Stimulated activated CD4-positive, alpha-beta T cell treated with anti-CD3 and anti-CD28 coated beads, Interleukin-2, amount 100 ng/mL, for 24 hours (primary cell): Measurements from ENCODE around the gene PC.
A peak's percentile ranks its signal among the peaks of the same experiment; 100 is the strongest.
"Not testable (repeated sequence)": the region's sequence is repeated elsewhere in the genome, so short reads cannot be mapped to it uniquely, and the experiment has no call there.

Experiments
- DNase-seq, 2 donors: peaks; one replicate each; pipeline ENCODE4 v3.0.0-alpha.2; 2020

PC gene

GRCh38 chr11:66958232-66958955, at the start of gene PC:
TSS of gene PC (minus strand) at chr11:66958383. CDS start at chr11:66872159, 86,224 bp downstream.
- DNase-seq, result peak; percentile 97 to 98

GRCh38 chr11:67007126-67007525, 48.9 kb upstream of the PC start:
- DNase-seq, result no peak

- peak in 1 of 2 donors; percentile 37 for DNase-seq
Observed at GRCh38 chr11:67006029-67006884, 48.1 kb upstream of the PC start.

GRCh38 chr11:67005200-67005599, 47.0 kb upstream of the PC start:
- not testable (repeated sequence) for DNase-seq

GRCh38 chr11:67002921-67003411, 44.8 kb upstream of the PC start:
- no peak for DNase-seq

GRCh38 chr11:67002297-67002913, 44.2 kb upstream of the PC start:
- DNase-seq, result no peak

GRCh38 chr11:67001332-67001731, 43.1 kb upstream of the PC start:
- no peak for DNase-seq

GRCh38 chr11:66999555-66999954, 41.4 kb upstream of the PC start:
- DNase-seq, result no peak

- no peak for DNase-seq
Observed at GRCh38 chr11:66996609-66997273, 38.6 kb upstream of the PC start.

GRCh38 chr11:66992041-66992440, 33.9 kb upstream of the PC start:
- no peak for DNase-seq

- not testable (repeated sequence) for DNase-seq
Observed at GRCh38 chr11:66989360-66989759, 31.2 kb upstream of the PC start.

- DNase-seq, result not testable (repeated sequence)
Observed at GRCh38 chr11:66988741-66989140, 30.6 kb upstream of the PC start.

GRCh38 chr11:66987924-66988637, 29.9 kb upstream of the PC start:
- no peak for DNase-seq

- no peak for DNase-seq
Observed at GRCh38 chr11:66987158-66987620, 29.0 kb upstream of the PC start.

GRCh38 chr11:66986178-66986545, 28.0 kb upstream of the PC start:
- DNase-seq, result no peak

GRCh38 chr11:66985508-66986177, 27.5 kb upstream of the PC start:
- no peak for DNase-seq

GRCh38 chr11:66983275-66983924, 25.2 kb upstream of the PC start:
- DNase-seq, result no peak

GRCh38 chr11:66981976-66982578, 23.9 kb upstream of the PC start:
- DNase-seq, result peak in 1 of 2 donors; percentile 49

- no peak for DNase-seq
Observed at GRCh38 chr11:66979336-66979980, 21.3 kb upstream of the PC start.

- no peak for DNase-seq
Observed at GRCh38 chr11:66978717-66979116, 20.5 kb upstream of the PC start.
